GM18867 (cell line): ENCODE data around the gene CAV2.

Source experiments
- ATAC-seq: cut with Tn5 transposase; IDR thresholded peaks from one replicate; pipeline ENCODE4 v1.9.1; 2021; ENCODE audit warnings: mild to moderate bottlenecking, moderate library complexity; ENCODE audit not compliant: unreplicated experiment

Gene CAV2

GRCh38 chr7:116494472-116494871, 5.1 kb upstream of the CAV2 start:
- ATAC-seq, result no peak

GRCh38 chr7:116495736-116496135, 3.8 kb upstream of the CAV2 start:
- no peak for ATAC-seq

GRCh38 chr7:116496653-116497052, 2.9 kb upstream of the CAV2 start:
- no peak for ATAC-seq

GRCh38 chr7:116497708-116498107, 1.8 kb upstream of the CAV2 start:
- ATAC-seq, result no peak

- peak; percentile 46 for ATAC-seq
Observed at GRCh38 chr7:116500078-116500853, 728 bp downstream of the CAV2 start.

- no peak for ATAC-seq
Observed at GRCh38 chr7:116501425-116502167, 2.1 kb downstream of the CAV2 start.

- ATAC-seq, result no peak
Observed at GRCh38 chr7:116502201-116503096, 2.9 kb downstream of the CAV2 start.

GRCh38 chr7:116503835-116504234, 4.3 kb downstream of the CAV2 start:
- no peak for ATAC-seq

GRCh38 chr7:116505278-116505677, 5.7 kb downstream of the CAV2 start:
- no peak for ATAC-seq

GRCh38 chr7:116505823-116506222, 6.3 kb downstream of the CAV2 start:
- no peak for ATAC-seq

- ATAC-seq, result no peak
Observed at GRCh38 chr7:116509982-116510579, 10.5 kb downstream of the CAV2 start.

- ATAC-seq, result no peak
Observed at GRCh38 chr7:116510795-116511194, 11.3 kb downstream of the CAV2 start.

GRCh38 chr7:116511552-116512519, 12.3 kb downstream of the CAV2 start:
- peak; percentile 100 for ATAC-seq

- ATAC-seq, result no peak
Observed at GRCh38 chr7:116512520-116513188, 13.1 kb downstream of the CAV2 start.

- no peak for ATAC-seq
Observed at GRCh38 chr7:116515584-116515983, 16.0 kb downstream of the CAV2 start.

- ATAC-seq, result no peak
Observed at GRCh38 chr7:116516324-116516723, 16.8 kb downstream of the CAV2 start.

GRCh38 chr7:116517626-116518025, 18.1 kb downstream of the CAV2 start:
- no peak for ATAC-seq

- ATAC-seq, result peak; percentile 76
Observed at GRCh38 chr7:116518961-116519360, 19.4 kb downstream of the CAV2 start.

GRCh38 chr7:116521046-116521664, 21.6 kb downstream of the CAV2 start:
- ATAC-seq, result no peak
